ENCODE measurements around the gene RHOBTB3. TPM values are rescaled to one million over a fixed set of nuclear protein-coding genes. Genes with fewer than 3 reads are reported as not detected.
"Not testable (repeated sequence)": the region's sequence is repeated elsewhere in the genome, so short reads cannot be mapped to it uniquely, and the experiment has no call there.

The RHOBTB3 gene
- polyA plus RNA-seq, 2 of the 4 experiments (the other 2 are of a cell fraction): 9.1 to 28.6 TPM

DNA sequence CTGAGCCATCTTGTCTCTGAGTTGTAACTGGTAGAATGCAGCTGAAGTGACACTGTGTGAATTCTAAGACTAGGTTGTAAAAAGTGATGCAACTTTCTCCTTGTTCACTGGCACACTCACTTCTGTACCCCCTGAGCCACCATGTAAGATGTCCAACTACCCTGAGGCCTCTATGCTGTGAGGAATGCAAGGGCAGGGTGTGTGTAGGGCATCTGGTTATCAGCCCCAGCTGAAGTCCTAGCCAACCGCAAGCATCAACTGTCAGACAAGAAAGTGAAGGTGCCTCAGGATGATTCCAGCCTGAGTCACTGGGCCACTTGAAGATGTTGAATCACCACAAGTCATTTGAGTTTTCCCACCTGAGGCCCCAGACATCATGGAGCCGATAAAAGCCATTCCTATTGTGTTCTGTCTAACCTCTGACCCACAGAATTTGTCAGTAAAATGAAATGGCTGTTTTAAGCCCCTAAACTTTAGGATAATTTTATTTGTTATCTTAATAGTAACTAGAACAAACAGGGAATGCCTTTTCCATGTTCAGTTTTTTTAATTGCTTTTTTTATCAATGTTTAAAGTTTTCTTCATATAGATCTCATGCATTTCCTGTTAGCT lies 18.7 kb upstream of the RHOBTB3 start:
- CTCF ChIA-PET: no interaction called here

DNA sequence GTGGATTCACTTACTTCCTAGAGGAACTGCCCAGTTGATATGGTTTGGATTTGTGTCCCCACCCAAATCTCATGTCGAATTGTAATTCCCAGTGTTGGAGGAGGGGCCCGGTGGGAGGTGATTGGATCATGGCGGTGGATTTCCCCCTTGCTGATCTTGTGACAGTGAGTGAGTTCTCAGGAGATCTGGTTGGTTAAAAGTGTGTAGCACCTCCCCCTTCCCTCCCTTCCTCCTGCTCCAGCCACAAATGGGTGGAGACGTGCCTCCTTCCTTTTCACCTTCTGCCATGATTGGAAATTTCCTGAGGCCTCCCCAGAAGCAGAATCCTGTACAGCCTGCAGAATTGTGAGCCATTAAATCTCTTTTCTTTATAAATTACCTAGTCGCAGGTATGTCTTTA lies 17.9 kb upstream of the RHOBTB3 start:
- peaks cover 21% of the 10 kb centered on the region for H3K4me1 ChIP-seq
- CTCF ChIA-PET; POLR2A ChIA-PET; FAIRE-seq; H3K4me3 ChIP-seq; ATAC-seq; H3K4me2 ChIP-seq; H3K9me3 ChIP-seq; DNase-seq (ENCODE audit: low read depth in 1 of 2, low spot score in 1 of 2); H3K27ac ChIP-seq: not testable (repeated sequence)
- WGBS (ENCODE audit: missing lambda C conversion rate): 90% methylated on average over 4 of the region's 5 CpGs

More for the DNA sequence above, 18.7 kb upstream of the RHOBTB3 start:
- Histone ChIP-seq H3K4me1 (peaks cover 21% of the 10 kb centered on the region), H3K4me2 (peak overlapping the region; percentile 37), H3K4me3 (no peak overlapping the region), H3K9me3 (no peaks in the 10 kb centered on the region), H3K27ac (peak overlapping the region in 1 of 2 experiments; percentile 55; a peak in 3 of 6 replicates)
- FAIRE-seq (no peak), ATAC-seq (peak; percentile 96 to 98), DNase-seq (ENCODE audit: low read depth in 1 of 2, low spot score in 1 of 2) (peak; percentile 79 to 81)
- POLR2A ChIA-PET: no interaction called here
- WGBS (ENCODE audit: missing lambda C conversion rate): 5% methylated on average over 2 of the region's 2 CpGs
- TF ChIP-seq CHD2 (IDR thresholded peaks at IDR 0.05; ENCODE audit: low read length, partially characterized antibody) (no peak), EP300 (IDR thresholded peaks at IDR 0.05) (no peak), HDAC2 (IDR thresholded peaks at IDR 0.05) (no peak), BHLHE40 (IDR thresholded peaks at IDR 0.05; ENCODE audit: low read depth, low read length) (no peak), CEBPB (IDR thresholded peaks at IDR 0.05) (peak; percentile 8 to 55; a peak in 2 of 4 replicates), NPAS2 (CRISPR knock-in tag; IDR thresholded peaks at IDR 0.05; ENCODE audit: borderline replicate concordance) (no peak), HOXA7 (CRISPR knock-in tag; IDR thresholded peaks at IDR 0.05) (no peak), ZFP36 (IDR thresholded peaks at IDR 0.05; ENCODE audit: borderline replicate concordance, partially characterized antibody) (no peak), JUNB (IDR thresholded peaks at IDR 0.05) (peak; percentile 78), FOSL2 (IDR thresholded peaks at IDR 0.05) (peak; percentile 86), FOSL2 (CRISPR knock-in tag; IDR thresholded peaks at IDR 0.05) (peak; percentile 82), MAX (IDR thresholded peaks at IDR 0.05) (peak; percentile 48; the same call in 1 of the 2 replicates), SREBF2 (IDR thresholded peaks at IDR 0.05) (no peak), JUN (IDR thresholded peaks at IDR 0.05) (peak in 1 of 2 experiments; percentile 47; a peak in 1 of 5 replicates), GATA3 (IDR thresholded peaks at IDR 0.05; ENCODE audit: borderline replicate concordance) (peak; percentile 80)
- TF ChIP-seq, protein P1, sequence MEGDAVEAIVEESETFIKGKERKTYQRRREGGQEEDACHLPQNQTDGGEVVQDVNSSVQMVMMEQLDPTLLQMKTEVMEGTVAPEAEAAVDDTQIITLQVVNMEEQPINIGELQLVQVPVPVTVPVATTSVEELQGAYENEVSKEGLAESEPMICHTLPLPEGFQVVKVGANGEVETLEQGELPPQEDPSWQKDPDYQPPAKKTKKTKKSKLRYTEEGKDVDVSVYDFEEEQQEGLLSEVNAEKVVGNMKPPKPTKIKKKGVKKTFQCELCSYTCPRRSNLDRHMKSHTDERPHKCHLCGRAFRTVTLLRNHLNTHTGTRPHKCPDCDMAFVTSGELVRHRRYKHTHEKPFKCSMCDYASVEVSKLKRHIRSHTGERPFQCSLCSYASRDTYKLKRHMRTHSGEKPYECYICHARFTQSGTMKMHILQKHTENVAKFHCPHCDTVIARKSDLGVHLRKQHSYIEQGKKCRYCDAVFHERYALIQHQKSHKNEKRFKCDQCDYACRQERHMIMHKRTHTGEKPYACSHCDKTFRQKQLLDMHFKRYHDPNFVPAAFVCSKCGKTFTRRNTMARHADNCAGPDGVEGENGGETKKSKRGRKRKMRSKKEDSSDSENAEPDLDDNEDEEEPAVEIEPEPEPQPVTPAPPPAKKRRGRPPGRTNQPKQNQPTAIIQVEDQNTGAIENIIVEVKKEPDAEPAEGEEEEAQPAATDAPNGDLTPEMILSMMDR (IDR thresholded peaks at IDR 0.05): no peak

DNA sequence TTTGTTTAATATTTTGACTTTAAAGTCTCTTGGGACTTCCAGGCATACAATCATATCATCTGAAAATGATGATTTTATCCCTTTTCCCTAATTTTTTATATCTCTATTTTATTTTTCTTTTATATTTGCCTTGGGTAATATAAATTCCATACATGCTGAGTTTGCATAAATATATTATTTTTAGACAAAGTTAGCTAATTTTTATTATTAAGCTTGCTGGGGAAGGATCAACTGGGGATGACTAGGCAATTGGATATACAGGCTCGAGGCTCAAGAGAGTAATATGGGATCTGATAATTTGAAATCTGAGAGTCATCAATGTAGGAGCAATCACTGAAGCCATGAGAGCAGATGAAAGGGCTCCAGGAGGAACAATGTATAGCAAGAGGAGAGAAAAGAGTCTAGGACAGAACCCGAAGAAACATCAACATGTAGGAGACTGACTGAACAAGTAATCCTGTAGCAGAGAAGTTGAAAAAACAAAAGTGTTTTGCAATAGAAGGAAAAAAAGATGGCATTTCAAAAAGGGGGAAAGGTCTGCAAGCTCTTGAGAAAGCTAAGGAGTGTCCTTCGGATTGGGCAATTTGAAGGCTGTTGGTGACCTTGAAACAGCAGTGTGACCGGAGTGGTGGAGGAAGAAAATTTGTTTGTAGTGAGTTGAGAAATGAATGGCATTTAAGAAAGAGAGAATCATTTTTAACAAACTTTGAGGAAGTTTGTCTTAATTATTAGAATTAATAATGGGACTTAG lies 17.0 kb upstream of the RHOBTB3 start:
- Histone ChIP-seq H3K27ac (no peak overlapping the region), H3K4me2 (no peak overlapping the region), H3K4me1 (peaks cover 21% of the 10 kb centered on the region), H3K9me3 (no peaks in the 10 kb centered on the region), H3K4me3 (no peak overlapping the region)
- ChIA-PET CTCF (no interaction called here), POLR2A (no interaction called here)
- DNase-seq (ENCODE audit: low read depth in 1 of 2, low spot score in 1 of 2) (no peak), ATAC-seq (no peak), FAIRE-seq (no peak)
- TF ChIP-seq RARB (CRISPR knock-in tag; IDR thresholded peaks at IDR 0.05): no peak
- TF ChIP-seq CBX2 (IDR thresholded peaks at IDR 0.05; ENCODE audit: borderline replicate concordance, low read depth): no peak
- TF ChIP-seq MAFK (IDR thresholded peaks at IDR 0.05; ENCODE audit: partially characterized antibody): peak; percentile 82
- TF ChIP-seq RAD21 (conservative IDR thresholded peaks at IDR 0.05 in 1 of 2, IDR thresholded peaks at IDR 0.05 in 1 of 2): no peak
- TF ChIP-seq CEBPB (IDR thresholded peaks at IDR 0.05): peak; percentile 4 to 20; a peak in 1 of 4 replicates
- TF ChIP-seq RCOR1 (IDR thresholded peaks at IDR 0.05; ENCODE audit: low read depth, low read length): no peak
- no peak for TF ChIP-seq RNF2 (IDR thresholded peaks at IDR 0.05; ENCODE audit: borderline replicate concordance, low read depth)
- TF ChIP-seq BCL3 (IDR thresholded peaks at IDR 0.05): no peak
- no peak for TF ChIP-seq ZNF302 (CRISPR knock-in tag; IDR thresholded peaks at IDR 0.05)
- 83% methylated on average over 4 of the region's 4 CpGs for WGBS (ENCODE audit: missing lambda C conversion rate)

Data from A549 (cell line).